Neuron (in vitro differentiated cells): Measurements from ENCODE around the gene CREB3.

Experiments
- H2AFZ ChIP-seq: one replicate; pipeline ENCODE4 v1.6.1; 2013; ENCODE audit warnings: low read depth, mild to moderate bottlenecking, inconsistent platforms, low read length, moderate library complexity
- H3K27me3 ChIP-seq: one replicate; pipeline ENCODE4 v1.6.1; 2013; ENCODE audit warnings: low read length; ENCODE audit not compliant: insufficient read depth
- H3K36me3 ChIP-seq: one replicate; pipeline ENCODE4 v1.6.1; 2013; ENCODE audit warnings: low read length; ENCODE audit not compliant: insufficient read depth
- H3K4me1 ChIP-seq: one replicate; pipeline ENCODE4 v1.6.1; 2013; ENCODE audit warnings: low read length; ENCODE audit not compliant: insufficient read depth
- H3K4me3 ChIP-seq: 2 replicates; pipeline ENCODE4 v1.5.1; 2013; ENCODE audit warnings: mild to moderate bottlenecking, low read length, moderate library complexity
- H3K9me3 ChIP-seq: one replicate; pipeline ENCODE4 v1.6.1; 2013; ENCODE audit warnings: low read length

CREB3 gene

DNA sequence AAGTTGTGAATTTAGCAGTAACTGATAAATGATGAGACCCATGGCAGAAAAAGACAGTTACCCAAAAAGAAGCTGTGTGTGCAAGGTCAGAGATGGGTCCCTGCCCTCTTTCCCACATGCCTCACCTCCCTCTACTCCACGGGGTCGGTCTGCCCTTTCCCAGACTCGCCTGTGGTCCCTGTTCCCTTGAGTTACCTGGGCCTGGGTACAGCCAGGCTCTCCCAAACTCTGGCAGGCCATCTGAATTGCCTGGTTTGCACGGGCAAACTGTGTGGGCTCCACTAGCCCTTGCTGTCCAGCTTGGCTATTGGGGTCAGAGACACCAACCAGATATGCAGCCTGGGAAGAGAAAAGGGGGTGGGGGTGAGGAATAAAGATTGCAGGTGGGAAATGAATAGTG is 24.3 kb upstream of the CREB3 start:
- Histone ChIP-seq H3K4me1 (no peaks in the 10 kb centered on the region), H2AFZ (no peak overlapping the region), H3K4me3 (no peak overlapping the region), H3K9me3 (no peaks in the 10 kb centered on the region), H3K27me3 (no peaks in the 10 kb centered on the region), H3K36me3 (peaks cover 90% of the 10 kb centered on the region)

DNA sequence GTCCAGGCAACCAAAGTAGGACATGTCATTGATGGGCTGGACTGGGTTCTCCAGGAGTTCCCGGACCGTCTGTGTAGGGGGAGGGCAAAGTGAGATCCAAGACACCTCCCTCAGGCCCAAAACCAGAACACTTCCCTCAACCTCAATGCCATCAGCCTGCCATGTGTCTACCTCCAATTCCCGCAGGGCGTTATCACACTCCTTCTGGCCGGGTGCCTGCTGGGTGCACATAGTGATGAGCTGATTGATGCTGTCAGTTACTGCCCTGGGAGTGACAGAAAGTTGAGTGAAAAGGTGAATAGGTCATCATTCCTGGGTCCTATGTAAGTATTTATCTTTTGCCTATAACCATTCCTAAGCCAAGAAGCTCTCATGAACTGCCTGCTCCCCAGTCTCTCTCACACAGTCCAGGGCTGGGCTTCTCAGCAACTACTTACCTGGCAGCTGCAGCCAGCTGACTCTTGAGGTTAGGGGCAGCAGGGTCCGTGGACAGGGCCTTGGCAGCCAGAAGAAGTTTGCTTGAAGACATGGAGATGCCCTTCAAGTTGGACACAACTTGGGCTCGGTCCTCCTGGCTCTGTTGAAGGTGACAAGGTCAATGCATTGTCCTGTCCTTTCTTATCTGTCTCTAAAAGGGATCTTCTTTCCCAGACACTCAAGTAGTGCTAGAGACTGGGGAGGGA is 21.5 kb upstream of the CREB3 start:
- H3K4me1 ChIP-seq: no peaks in the 10 kb centered on the region
- no peaks in the 10 kb centered on the region for H3K9me3 ChIP-seq
- H2AFZ ChIP-seq: no peak overlapping the region
- H3K4me3 ChIP-seq: no peak overlapping the region
- peaks cover 84% of the 10 kb centered on the region for H3K36me3 ChIP-seq
- H3K27me3 ChIP-seq: no peaks in the 10 kb centered on the region

DNA sequence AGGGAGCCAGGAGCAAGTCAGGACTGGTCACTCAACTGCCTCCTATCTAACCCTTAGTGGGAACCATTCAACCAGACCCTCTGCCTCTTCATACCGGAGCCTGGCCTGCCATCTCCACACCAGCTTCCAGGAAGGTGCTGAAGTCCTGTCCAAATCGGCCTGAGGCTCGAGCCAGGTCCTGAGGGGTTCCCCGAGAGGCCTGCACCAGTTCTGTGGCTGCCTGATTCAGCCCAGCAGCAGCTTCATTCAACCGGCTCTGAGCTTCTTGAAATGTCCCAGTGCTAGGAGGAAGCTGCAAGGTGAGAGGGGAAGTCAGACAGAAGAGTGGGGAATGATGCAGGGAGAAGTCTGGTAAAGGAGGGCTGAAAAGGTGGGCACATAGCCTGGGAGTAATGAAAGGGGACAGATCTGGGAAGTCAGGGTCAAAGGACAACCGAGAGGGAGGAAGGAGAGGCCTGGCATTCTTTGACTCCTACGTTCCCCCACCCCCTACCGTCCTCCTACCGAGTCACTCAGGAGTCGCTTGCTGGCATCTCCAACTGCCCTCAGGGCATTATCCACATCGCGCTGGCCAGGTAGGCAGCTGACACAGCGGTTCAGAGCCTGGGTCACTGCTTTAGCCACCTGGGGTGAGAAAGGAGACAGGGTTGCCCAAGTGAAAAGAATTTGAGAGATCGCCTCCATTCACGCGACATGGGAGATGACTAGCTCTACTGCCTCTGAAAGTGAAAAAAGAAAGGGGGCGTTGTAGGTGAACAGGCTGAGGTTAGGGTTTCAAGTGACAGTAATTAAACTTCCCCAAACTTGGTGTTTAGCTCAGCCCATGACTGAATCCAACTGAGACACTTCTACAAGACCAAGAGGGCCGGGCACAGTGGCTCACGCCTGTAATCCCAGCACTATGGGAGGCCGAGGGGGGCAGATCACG is 20.7 kb upstream of the CREB3 start:
- Histone ChIP-seq H3K9me3 (no peaks in the 10 kb centered on the region), H3K4me3 (no peak overlapping the region), H3K27me3 (no peaks in the 10 kb centered on the region), H3K36me3 (peaks cover 84% of the 10 kb centered on the region), H2AFZ (no peak overlapping the region), H3K4me1 (no peaks in the 10 kb centered on the region)

DNA sequence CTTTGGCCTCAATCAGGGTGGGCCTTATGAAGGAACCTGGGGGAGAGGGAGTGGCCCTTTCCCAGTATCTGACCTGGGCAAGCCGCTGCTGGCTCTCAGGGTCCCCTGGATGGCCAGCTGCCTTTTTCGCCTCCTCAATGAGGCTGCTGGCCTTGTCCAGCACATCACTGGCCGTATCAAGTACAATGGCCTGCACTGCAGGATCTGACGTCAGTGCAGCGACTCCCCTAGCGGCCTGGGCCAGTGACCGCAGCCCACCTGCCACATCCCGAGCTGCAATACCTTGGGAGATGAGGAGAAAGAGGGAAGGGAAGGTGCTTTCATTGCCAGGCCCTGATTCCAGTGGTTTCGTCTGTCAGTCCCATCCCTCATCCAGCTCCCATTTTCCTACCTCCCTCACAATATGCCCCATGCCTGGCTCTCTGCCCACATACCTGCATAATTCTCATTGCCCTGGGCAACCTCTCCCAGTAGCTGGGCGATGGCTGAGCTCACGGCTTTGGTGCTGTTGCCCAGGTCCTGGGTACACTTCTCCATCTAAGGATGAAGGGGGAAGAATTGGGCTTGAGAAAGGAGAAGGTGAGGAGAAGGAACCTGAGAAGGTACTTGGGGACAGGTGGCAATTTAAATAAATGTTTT is 19.6 kb upstream of the CREB3 start:
- H2AFZ ChIP-seq: no peak overlapping the region
- no peaks in the 10 kb centered on the region for H3K27me3 ChIP-seq
- no peak overlapping the region for H3K4me3 ChIP-seq
- H3K36me3 ChIP-seq: peaks cover 84% of the 10 kb centered on the region
- H3K4me1 ChIP-seq: no peaks in the 10 kb centered on the region
- no peaks in the 10 kb centered on the region for H3K9me3 ChIP-seq

DNA sequence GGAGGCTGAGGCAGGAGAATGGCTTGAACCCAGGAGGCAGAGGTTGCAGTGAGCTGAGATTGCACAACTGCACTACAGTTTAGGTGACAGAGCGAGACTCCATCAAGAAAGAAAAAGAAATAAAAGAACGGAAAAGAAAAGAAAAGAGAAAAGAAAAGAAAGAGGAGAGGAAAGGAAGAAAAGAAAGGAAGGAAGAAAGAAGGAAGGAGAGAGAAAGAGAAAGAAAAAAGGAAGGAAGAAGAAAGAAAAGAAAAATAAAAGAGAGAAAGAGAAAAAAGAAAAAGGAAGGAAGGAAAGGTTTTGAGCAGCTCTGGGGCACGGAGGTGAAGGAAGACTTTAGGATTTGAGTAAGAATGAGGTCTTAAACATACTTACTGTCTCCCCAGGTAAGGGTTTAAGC is 18.9 kb upstream of the CREB3 start:
- no peaks in the 10 kb centered on the region for H3K9me3 ChIP-seq
- H3K27me3 ChIP-seq: no peaks in the 10 kb centered on the region
- no peaks in the 10 kb centered on the region for H3K4me1 ChIP-seq
- H3K36me3 ChIP-seq: peaks cover 84% of the 10 kb centered on the region
- H2AFZ ChIP-seq: no peak overlapping the region
- no peak overlapping the region for H3K4me3 ChIP-seq

DNA sequence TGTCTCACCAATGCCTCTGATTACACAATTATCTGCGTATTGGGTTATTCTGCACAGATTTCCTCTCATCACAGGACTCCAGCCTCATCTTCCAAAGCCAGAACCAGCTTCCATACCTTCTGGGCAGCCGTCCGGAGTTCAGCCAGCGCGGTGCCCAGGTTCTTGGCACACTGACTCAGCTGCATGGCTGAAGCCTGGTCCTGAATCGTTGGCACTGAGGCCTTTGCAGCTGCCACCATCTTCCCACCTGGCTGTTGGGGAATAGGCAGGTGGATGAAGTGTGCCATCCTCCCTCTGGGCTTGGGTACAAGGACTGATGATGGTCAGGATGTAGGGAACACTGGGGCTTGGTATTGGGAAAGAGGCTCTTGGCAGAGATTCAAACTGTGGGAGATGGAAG is 18.3 kb upstream of the CREB3 start:
- H3K27me3 ChIP-seq: no peaks in the 10 kb centered on the region
- no peaks in the 10 kb centered on the region for H3K9me3 ChIP-seq
- no peak overlapping the region for H3K4me3 ChIP-seq
- peaks cover 86% of the 10 kb centered on the region for H3K36me3 ChIP-seq
- H2AFZ ChIP-seq: no peak overlapping the region
- H3K4me1 ChIP-seq: no peaks in the 10 kb centered on the region

DNA sequence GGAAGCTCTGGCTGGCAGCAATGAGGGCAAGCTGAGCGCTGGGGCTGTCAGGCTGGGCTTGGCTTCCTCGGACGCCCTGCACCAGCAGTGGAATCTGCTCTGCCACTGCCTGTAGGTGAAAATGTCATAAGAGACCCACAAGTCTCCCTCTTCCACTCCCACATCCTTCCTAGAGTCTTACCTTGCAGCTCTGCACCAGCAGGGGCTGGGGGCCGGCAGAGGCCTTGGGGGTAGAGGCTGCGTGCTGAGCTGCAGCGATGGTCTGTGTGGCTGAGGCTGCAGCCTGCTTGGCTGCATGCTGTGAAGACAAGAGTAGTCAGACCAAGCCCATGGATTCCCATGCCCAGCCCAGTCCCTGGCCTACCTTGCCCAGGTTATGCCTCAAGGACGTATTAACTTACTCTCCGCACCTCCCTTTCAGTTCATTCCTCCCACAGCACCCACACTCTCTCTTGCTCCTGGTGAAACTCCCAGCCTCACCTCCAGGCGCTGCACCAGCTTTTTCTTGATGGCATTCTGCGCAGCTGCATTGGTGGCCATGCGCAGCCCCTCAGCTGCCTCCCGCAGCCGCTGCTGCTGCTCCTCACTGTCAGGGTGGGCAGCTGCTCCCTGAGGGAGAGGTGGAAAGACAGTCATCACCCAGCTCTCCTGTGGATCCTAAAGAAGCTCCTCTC is 17.8 kb upstream of the CREB3 start:
- no peaks in the 10 kb centered on the region for H3K4me1 ChIP-seq
- peaks cover 89% of the 10 kb centered on the region for H3K36me3 ChIP-seq
- no peak overlapping the region for H2AFZ ChIP-seq
- no peaks in the 10 kb centered on the region for H3K9me3 ChIP-seq
- H3K4me3 ChIP-seq: no peak overlapping the region
- H3K27me3 ChIP-seq: no peaks in the 10 kb centered on the region

DNA sequence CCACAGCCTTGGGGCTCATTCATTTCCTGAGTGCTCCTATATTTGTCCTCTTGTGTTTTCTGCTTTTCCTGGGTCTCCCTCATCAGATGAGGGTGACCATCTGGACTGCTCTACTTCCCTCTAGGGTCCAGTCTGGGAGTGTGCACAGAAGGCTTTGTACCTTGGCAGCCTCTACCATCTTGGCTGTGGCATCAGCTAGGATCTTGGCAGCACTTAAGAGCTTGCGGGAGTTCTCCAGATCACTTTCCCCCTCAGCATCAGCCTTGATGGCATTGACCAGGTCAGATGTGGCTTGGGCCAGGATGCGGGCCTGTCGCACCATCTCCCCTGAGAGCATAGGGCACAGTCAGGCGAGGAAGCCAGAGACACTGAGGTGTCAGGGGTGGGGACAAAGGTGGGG is 16.2 kb upstream of the CREB3 start:
- H3K36me3 ChIP-seq: peaks cover 91% of the 10 kb centered on the region
- no peak overlapping the region for H3K4me3 ChIP-seq
- H3K4me1 ChIP-seq: no peaks in the 10 kb centered on the region
- H2AFZ ChIP-seq: no peak overlapping the region
- no peaks in the 10 kb centered on the region for H3K27me3 ChIP-seq
- H3K9me3 ChIP-seq: no peaks in the 10 kb centered on the region

DNA sequence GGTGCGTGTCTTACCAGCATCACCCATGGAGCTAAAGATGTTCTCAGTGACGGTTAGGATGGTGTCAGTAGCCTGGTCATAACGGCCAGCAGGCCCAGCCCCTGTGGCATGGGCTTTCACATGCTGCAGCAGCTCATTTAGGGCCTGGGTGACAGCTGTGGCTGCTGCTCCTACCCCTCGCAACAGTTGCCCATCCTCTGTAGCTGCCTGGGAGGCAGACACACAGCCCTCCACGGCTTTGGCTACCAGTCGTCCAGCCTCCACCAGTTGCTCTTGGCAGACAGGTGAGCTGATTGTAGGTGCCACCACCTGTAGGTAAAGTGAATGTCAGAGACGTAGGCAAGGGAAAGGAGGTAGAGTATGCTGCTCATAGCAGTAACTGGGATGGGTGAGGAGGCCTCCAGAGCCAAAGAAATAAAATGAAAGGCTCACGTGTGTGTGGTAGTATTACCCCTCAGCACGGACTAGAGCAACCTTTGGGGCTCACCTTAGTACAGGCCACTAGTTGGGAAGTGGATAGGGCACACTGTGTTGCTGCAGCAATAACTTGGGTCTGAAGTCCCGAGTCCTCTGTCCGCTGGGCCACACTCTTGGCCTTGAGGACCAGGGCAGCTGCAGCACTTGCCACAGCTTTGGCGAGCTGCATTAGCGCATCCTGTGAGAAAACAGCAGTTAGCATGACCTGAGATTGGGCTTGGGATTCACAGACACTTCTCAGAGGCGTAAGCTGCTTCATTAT is 15.2 kb upstream of the CREB3 start:
- H3K4me3 ChIP-seq: no peak overlapping the region
- peaks cover 91% of the 10 kb centered on the region for H3K36me3 ChIP-seq
- H2AFZ ChIP-seq: no peak overlapping the region
- no peaks in the 10 kb centered on the region for H3K9me3 ChIP-seq
- no peaks in the 10 kb centered on the region for H3K27me3 ChIP-seq
- no peaks in the 10 kb centered on the region for H3K4me1 ChIP-seq

DNA sequence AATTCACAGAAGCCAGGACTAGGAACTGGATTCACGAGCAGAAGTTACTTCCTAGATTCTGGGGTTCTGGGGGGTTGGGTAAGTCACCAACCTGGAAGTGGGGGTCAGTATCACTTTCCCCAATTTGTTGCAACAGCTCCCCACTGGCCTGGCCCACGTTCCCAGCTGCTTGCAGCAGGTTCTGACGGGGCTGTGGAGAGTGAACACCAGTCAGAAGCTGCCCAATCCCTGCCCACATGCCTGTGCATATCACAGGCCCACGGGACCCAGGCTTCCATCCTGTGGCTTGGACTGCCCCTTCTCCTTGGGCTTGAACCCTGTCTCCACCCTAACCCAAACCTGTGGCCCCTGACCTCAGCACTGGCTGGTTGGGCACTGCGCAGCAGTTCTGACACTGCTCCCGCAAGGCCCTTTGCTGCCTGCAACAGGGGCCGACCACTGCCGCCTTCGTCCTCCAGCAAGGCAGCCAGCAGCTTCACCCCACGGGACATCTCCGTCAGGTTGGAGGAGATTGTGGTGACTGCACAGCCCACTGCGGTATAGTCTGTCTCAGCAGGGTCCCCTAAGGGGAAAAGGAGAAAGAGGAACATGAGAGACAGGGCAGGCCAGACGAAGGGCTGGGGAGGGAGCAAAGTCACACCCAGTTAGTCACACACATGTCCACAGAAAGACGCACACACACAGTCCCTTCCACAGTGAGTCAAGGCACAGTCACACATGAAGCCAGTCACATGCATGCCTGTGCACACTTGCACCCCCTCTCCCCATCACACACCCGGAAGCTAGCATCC is 13.6 kb upstream of the CREB3 start:
- peaks cover 91% of the 10 kb centered on the region for H3K36me3 ChIP-seq
- H3K4me3 ChIP-seq: no peak overlapping the region
- H3K9me3 ChIP-seq: no peaks in the 10 kb centered on the region
- H3K27me3 ChIP-seq: no peaks in the 10 kb centered on the region
- no peak overlapping the region for H2AFZ ChIP-seq
- no peaks in the 10 kb centered on the region for H3K4me1 ChIP-seq

DNA sequence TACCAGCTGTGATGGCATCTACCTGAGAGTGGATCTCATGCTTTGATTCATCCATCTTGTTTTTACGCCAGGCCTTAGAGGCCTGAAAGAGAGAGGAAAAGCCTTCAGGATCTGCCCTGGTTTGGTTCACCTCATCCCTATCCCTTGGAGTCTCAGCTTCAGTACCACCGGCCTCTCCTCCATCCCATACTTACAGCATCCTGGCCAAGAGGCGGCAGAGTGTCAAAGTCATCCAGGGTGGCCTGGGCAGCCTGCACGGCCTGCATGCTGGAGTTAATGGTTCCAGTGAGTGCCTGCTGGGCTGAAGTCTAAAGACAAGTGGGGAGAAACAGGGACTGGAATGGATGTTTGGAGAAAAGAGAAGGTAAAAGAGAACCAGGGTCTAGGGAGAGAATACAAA is 12.9 kb upstream of the CREB3 start:
- Histone ChIP-seq H3K36me3 (peaks cover 91% of the 10 kb centered on the region), H3K4me3 (no peak overlapping the region)

DNA sequence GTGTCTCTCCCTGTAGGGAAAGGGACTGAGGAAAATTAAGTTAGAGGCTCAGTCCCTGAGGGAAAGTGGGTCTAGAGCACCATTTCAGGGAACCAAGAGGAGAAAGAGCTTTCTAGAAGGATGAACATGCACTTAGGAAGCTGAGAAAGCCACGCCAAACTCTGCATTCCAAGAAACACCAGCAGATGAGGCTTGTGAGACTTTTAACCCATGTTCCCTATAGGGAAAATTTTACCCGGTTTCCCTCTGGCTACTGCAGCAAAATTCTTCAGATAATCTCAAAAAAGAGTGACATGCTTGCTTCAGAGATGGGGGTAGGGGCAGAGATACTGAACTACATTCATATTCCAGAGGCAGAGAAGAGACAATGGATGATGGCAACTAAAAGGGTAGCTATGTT is 9.0 kb upstream of the CREB3 start:
- H3K4me3 ChIP-seq: no peak overlapping the region
- H3K27me3 ChIP-seq: no peaks in the 10 kb centered on the region
- peaks cover 70% of the 10 kb centered on the region for H3K36me3 ChIP-seq
- H3K9me3 ChIP-seq: no peaks in the 10 kb centered on the region
- no peak overlapping the region for H2AFZ ChIP-seq
- peaks cover 12% of the 10 kb centered on the region for H3K4me1 ChIP-seq

More for the DNA sequence above, 12.9 kb upstream of the CREB3 start:
- no peak overlapping the region for H2AFZ ChIP-seq
- no peaks in the 10 kb centered on the region for H3K4me1 ChIP-seq
- H3K9me3 ChIP-seq: no peaks in the 10 kb centered on the region
- no peaks in the 10 kb centered on the region for H3K27me3 ChIP-seq
